ENCODE results near the gene STAG1.
"Not testable (repeated sequence)": the region's sequence is repeated elsewhere in the genome, so short reads cannot be mapped to it uniquely, and the experiment has no call there.

DNA sequence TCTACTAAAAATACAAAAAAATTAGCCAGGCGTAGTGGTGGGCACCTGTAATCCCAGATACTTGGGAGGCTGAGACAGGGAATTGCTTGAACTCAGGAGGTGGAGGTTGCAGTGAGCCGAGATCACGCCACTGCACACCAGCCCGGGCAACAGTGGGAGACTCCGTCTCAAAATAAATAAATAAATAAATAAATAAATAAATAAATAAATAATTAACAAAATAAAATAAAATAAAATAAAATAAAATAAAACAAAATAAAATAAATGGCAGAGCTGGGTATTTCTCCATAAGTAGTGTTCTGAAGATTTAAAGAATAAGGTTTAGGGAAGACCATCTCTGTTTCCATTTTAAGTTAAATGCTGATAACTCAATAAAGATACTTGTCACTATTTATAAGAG, 376.4 kb downstream of the STAG1 start:
- TF ChIP-seq, protein P1, sequence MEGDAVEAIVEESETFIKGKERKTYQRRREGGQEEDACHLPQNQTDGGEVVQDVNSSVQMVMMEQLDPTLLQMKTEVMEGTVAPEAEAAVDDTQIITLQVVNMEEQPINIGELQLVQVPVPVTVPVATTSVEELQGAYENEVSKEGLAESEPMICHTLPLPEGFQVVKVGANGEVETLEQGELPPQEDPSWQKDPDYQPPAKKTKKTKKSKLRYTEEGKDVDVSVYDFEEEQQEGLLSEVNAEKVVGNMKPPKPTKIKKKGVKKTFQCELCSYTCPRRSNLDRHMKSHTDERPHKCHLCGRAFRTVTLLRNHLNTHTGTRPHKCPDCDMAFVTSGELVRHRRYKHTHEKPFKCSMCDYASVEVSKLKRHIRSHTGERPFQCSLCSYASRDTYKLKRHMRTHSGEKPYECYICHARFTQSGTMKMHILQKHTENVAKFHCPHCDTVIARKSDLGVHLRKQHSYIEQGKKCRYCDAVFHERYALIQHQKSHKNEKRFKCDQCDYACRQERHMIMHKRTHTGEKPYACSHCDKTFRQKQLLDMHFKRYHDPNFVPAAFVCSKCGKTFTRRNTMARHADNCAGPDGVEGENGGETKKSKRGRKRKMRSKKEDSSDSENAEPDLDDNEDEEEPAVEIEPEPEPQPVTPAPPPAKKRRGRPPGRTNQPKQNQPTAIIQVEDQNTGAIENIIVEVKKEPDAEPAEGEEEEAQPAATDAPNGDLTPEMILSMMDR (IDR thresholded peaks at IDR 0.05), result not testable (repeated sequence)
- not testable (repeated sequence) for TF ChIP-seq POLR2A (IDR thresholded peaks at IDR 0.05); POLR2AphosphoS5 (IDR thresholded peaks at IDR 0.05; ENCODE audit: insufficient read depth in 1 of 2, low read depth in 1 of 2)

Measured in vagina (tissue), 2 donors.